ENCODE data around the gene DGUOK. TPM values are rescaled to one million over a fixed set of nuclear protein-coding genes. Genes with fewer than 3 reads are reported as not detected.

Gene DGUOK
- total RNA-seq, 2 donors from 2014 or later: 13.2 to 16.1 TPM

DNA sequence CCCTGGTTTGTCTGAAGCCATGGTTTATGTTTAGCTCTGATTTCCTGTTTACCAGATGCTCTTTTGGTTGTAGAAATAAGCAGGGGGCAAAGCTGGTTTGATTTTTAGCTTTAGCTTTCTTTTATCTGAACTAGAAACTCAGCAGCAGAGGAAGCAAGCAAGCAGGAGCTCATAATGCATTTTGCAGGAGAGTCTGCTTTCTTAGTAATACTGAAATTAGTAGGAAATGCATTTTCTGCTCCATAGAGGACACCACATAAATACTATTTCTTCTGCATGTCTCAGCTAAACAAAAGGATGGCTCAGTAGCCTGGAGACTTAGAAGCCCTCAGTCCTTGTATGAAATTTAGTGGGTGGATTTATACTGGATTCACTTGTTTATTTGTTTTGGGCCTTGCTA lies 23.1 kb downstream of the DGUOK start:
- DNase-seq (no peak), ATAC-seq (no peak)
- no peaks in the 10 kb centered on the region for H3K4me1 ChIP-seq
- no peak overlapping the region for H3K27ac ChIP-seq
- peaks cover 0 to 26% of the 10 kb centered on the region in 2 donors for H3K36me3 ChIP-seq (replicated peaks in 1 of 2; ENCODE audit: insufficient read depth in 1 of 2, low read depth in 2 of 2)
- intact Hi-C loops (cut with DNase I): no loop called here
- H3K9me3 ChIP-seq: no peaks in the 10 kb centered on the region
- H3K27me3 ChIP-seq: no peaks in the 10 kb centered on the region
- H3K4me3 ChIP-seq: no peak overlapping the region
- TF ChIP-seq, protein P1, sequence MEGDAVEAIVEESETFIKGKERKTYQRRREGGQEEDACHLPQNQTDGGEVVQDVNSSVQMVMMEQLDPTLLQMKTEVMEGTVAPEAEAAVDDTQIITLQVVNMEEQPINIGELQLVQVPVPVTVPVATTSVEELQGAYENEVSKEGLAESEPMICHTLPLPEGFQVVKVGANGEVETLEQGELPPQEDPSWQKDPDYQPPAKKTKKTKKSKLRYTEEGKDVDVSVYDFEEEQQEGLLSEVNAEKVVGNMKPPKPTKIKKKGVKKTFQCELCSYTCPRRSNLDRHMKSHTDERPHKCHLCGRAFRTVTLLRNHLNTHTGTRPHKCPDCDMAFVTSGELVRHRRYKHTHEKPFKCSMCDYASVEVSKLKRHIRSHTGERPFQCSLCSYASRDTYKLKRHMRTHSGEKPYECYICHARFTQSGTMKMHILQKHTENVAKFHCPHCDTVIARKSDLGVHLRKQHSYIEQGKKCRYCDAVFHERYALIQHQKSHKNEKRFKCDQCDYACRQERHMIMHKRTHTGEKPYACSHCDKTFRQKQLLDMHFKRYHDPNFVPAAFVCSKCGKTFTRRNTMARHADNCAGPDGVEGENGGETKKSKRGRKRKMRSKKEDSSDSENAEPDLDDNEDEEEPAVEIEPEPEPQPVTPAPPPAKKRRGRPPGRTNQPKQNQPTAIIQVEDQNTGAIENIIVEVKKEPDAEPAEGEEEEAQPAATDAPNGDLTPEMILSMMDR (IDR thresholded peaks at IDR 0.05): no peak
- TF ChIP-seq POLR2A (IDR thresholded peaks at IDR 0.05): no peak

DNA sequence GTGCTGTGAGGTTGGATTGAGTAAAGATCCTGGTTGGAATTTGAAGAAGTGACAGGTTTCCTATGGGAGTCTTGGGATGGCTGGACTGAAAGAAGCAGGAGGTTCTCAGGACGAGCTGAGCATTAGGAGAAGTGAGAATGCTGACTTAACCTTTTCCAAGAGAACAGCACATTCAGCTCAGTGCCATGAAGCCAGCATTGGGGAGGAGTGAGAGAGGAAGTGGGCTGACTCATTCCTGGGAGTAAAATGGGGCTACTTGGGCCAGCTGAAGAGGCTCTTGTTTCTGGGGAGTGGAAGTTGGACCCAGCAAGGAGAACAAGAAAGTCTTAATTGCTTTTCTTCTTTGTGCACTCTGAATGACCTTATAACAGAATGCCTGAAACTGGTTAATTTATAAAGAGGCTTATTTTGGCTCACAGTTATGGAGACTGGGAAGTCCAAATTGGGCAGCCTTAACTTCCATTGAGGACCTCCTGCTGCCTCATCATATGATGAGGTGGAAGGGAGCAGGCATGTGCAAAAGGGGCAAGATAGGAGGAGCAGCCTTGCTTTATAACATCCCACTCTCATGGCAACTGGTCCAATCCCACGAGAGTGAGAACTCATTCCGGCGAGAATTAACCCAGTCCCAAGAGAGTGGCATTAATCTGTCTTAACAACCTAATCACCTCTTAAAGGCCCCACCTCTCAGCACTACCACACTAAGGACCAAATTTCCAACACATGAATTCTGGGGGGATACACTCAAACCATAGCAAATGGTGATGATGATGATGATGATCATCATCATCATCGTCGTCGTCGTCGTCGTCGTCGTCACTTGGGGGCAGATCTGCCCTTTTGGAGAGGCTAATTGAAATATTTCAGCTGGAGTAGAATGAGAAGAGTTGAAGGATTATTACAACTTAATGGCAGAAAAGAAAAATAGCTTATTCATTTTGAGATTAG lies 26.1 kb downstream of the DGUOK start:
- Histone ChIP-seq H3K4me3 (no peak overlapping the region), H3K4me1 (no peaks in the 10 kb centered on the region), H3K27ac (no peak overlapping the region), H3K9me3 (no peaks in the 10 kb centered on the region), H3K36me3 (replicated peaks in 1 of 2; ENCODE audit: insufficient read depth in 1 of 2, low read depth in 2 of 2) (peaks cover 0 to 19% of the 10 kb centered on the region in 2 donors), H3K27me3 (no peaks in the 10 kb centered on the region)
- peak in 1 of 4 donors; percentile 62 for DNase-seq
- no peak for ATAC-seq
- no peak for TF ChIP-seq POLR2A (IDR thresholded peaks at IDR 0.05)
- TF ChIP-seq, protein P1 (IDR thresholded peaks at IDR 0.05): no peak
- WGBS, 2 donors: 59 to 70% methylated on average over 12 of the region's 12 CpGs
- intact Hi-C loops (cut with DNase I): no loop called here

DNA sequence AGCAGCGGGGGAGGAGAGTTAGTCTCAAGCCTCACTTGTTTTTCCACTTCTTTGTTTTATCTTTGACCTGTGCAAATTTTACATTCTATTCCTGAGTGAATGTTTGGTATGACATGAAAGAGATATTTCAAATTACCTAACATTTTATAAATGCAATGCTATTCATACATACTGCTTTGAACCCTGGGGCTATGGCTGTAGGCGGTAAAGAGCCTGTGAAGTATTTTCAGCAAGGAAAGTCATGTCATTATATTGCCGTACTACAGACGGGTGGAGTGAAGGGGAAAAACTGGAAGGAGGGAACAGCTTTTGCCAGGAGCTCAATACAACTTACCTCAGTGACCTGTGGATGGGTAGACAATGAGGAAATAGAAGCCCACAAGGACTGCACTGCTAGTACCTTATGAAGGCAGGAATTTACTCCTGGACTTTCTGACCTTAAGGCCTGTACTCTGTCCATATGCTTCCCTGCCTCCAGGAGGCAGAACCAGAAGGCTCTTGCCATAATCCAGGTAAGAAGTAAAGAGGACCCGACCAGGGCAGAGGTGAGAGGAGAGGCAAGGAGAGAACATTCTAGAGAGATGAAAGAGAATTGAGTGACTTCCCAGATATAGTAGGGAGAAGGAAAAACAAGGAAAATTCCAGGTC lies 29.7 kb downstream of the DGUOK start:
- TF ChIP-seq, protein P1 (IDR thresholded peaks at IDR 0.05): no peak
- no peak for TF ChIP-seq POLR2A (IDR thresholded peaks at IDR 0.05)
- ATAC-seq: no peak
- intact Hi-C loops (cut with DNase I): no loop called here
- Histone ChIP-seq H3K4me1 (no peaks in the 10 kb centered on the region), H3K9me3 (no peaks in the 10 kb centered on the region), H3K4me3 (no peak overlapping the region), H3K36me3 (replicated peaks in 1 of 2; ENCODE audit: insufficient read depth in 1 of 2, low read depth in 2 of 2) (peaks cover 3 to 9% of the 10 kb centered on the region in 2 donors), H3K27ac (no peak overlapping the region), H3K27me3 (no peaks in the 10 kb centered on the region)
- 90 to 94% methylated on average over 5 of the region's 5 CpGs for WGBS, 2 donors
- DNase-seq: no peak

DNA sequence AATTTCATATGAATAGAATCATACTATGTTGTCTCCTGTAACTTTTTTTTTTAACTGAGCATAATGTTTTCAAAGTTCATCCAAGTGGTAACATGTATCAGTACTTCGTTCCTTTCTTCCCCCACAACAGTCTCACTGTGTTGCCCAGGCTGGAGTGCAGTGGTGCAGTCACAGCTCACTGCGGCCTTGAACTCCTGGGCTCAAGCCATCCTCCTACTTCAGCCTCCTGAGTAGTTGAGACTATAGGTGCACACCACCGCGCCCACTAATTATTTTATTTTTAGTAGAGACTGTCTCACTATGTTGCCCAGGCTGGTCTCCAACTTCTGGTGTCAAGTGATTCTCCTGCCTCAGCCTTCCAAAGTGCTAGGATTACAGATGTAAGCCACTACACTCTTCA lies 34.6 kb downstream of the DGUOK start:
- no peak for ATAC-seq
- H3K27ac ChIP-seq: no peak overlapping the region
- no peak for DNase-seq
- intact Hi-C loops (cut with DNase I): no loop called here
- no peak overlapping the region for H3K4me3 ChIP-seq
- H3K4me1 ChIP-seq: no peaks in the 10 kb centered on the region
- H3K9me3 ChIP-seq: no peaks in the 10 kb centered on the region
- no peaks in the 10 kb centered on the region for H3K27me3 ChIP-seq
- 94 to 98% methylated on average over 4 of the region's 4 CpGs for WGBS, 2 donors
- peaks cover 3 to 6% of the 10 kb centered on the region in 2 donors for H3K36me3 ChIP-seq (replicated peaks in 1 of 2; ENCODE audit: insufficient read depth in 1 of 2, low read depth in 2 of 2)
- no peak for TF ChIP-seq POLR2A (IDR thresholded peaks at IDR 0.05)
- TF ChIP-seq, protein P1 (IDR thresholded peaks at IDR 0.05): no peak
